Ovary (tissue), 9 donors: ENCODE measurements around the gene DNAH6. TPM values are rescaled to one million over a fixed set of nuclear protein-coding genes. Genes with fewer than 3 reads are reported as not detected.

Experiments used
- DNase-seq, 5 donors: peaks; one replicate each; pipeline ENCODE4 v3.0.0-alpha.2; 2019 to 2020
- H3K27ac ChIP-seq, 2 donors: fragments of 200-600 bp; one replicate each; pipeline versions ENCODE4 v1.5.1 to v1.8.0; 2019 to 2022
- H3K27me3 ChIP-seq: fragments of 200-600 bp; one replicate; pipeline ENCODE4 v1.8.0; 2022
- H3K36me3 ChIP-seq: fragments of 200-600 bp; sonication (generic); one replicate; pipeline ENCODE4 v1.5.1; 2019
- H3K4me1 ChIP-seq: one replicate; pipeline ENCODE4 v1.8.1; 2013; ENCODE audit warnings: mild to moderate bottlenecking, moderate library complexity; ENCODE audit not compliant: insufficient read depth
- H3K4me3 ChIP-seq: fragments of 200-600 bp; sonication (generic); one replicate; pipeline ENCODE4 v1.5.1; 2017
- H3K9me3 ChIP-seq, 2 donors: fragments of 200-600 bp in 1 of 2; sonication (generic) in 1 of 2; one replicate each; pipeline versions ENCODE4 v1.5.1 to v1.8.1; 2013 to 2019; ENCODE audit warnings: mild to moderate bottlenecking in 1 of 2, moderate library complexity in 1 of 2
- EP300 ChIP-seq: sonication (generic); formaldehyde crosslinking; IDR thresholded peaks from one replicate; pipeline ENCODE4 v1.6.1; 2017; ENCODE audit warnings: antibody characterized with exemption
- POLR2A ChIP-seq: fragments of 450-650 bp; IDR thresholded peaks from one replicate; pipeline ENCODE4 v1.6.1; 2017; ENCODE audit warnings: antibody characterized with exemption, mild to moderate bottlenecking, moderate library complexity
- WGBS, 3 donors: extraction: QIAGEN DNeasy Blood & Tissue Kit in 1 of 3; methylation state at CpG; one replicate each; pipeline versions ENCODE4 v1.1.5 to v1.1.7; 2013 to 2017; 5-methylcytosine and 5-hydroxymethylcytosine counted together
- intact Hi-C, 4 donors: fragments of 100-400 bp; cut with DNase I; formaldehyde crosslinking; loops; one replicate each; pipeline versions ENCODE4 v1.11.0 to v1.15.1; 2022 to 2023
- polyA plus RNA-seq, 2 donors: library from polyadenylated mRNA; stranded (reverse); fragments of 200-250 nt in 1 of 2; fragments of 350-450 nt in 1 of 2; fragmentation: Illumina TruSeq in 1 of 2; extraction: RNeasy Lipid Tissue Mini Kit (QIAGEN cat#74804) in 1 of 2; gene quantifications; one replicate each; pipeline ENCODE4 v1.2.3, GENCODE V29; 2013 to 2014
- total RNA-seq, 7 donors: library from RNA; depleted of rRNA in 2 of 7; stranded (reverse); fragments of >200 nt in 2 of 7; fragmentation: NEBNext Ultra II Directional in 3 of 7; extraction: Animal tissue kit (Norgen Biotek cat#: 25700) in 3 of 7; gene quantifications; one replicate each; pipeline versions ENCODE4 v1.1.0 to v1.2.4, GENCODE V29; 2016 to 2023
- TF ChIP-seq, protein P1 (sequence below), 3 donors: fragments of 450-650 bp in 2 of 3; fragments of 200-600 bp in 1 of 3; IDR thresholded peaks; one replicate each; pipeline versions ENCODE4 v1.5.1 to v1.8.0; 2016 to 2022; ENCODE audit warnings: antibody characterized with exemption in 3 of 3, mild to moderate bottlenecking in 1 of 3
- donor health status: DM: no; HTN: no; CAD: no; lungs with moderate emphysema.
- donor health status: DM: no; HTN: no; CAD: no.
- donor health status: Bipolar disorder and iron deficiency.
- donor health status: DM: yes; HTN: yes; CAD: no.
- donor health status: DM: no; HTN: no; CAD: no.
- donor health status: DM: yes; HTN: yes; CAD: no.

Gene DNAH6
- total and polyA plus RNA-seq, 9 donors = 0.42 to 14.0 (median 2.4) TPM

DNA sequence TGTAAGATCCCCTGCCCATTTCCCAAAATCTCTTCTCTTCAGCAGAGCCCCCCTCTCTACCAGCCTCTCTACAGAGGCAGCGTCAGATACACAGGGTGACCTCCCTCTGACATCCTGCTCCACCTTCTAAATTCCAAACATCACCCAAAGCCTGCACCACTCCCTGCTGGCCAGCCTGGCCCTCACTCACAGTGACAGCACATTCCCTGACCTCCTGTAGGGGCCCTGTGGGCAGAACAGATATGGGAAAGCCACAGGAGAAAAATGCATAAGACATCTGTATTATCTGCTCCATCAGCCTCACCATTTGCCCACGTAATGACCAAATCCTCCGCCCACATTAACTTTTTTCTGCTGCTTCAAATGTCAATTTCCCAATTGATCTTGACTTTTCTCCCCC, 324.0 kb downstream of the DNAH6 start:
- H3K9me3 ChIP-seq = no peaks in the 10 kb centered on the region
- H3K27ac ChIP-seq = no peak overlapping the region
- no peaks in the 10 kb centered on the region for H3K27me3 ChIP-seq
- H3K4me1 ChIP-seq = no peaks in the 10 kb centered on the region
- intact Hi-C loops = no loop called here
- TF ChIP-seq POLR2A = no peak
- TF ChIP-seq, protein P1, sequence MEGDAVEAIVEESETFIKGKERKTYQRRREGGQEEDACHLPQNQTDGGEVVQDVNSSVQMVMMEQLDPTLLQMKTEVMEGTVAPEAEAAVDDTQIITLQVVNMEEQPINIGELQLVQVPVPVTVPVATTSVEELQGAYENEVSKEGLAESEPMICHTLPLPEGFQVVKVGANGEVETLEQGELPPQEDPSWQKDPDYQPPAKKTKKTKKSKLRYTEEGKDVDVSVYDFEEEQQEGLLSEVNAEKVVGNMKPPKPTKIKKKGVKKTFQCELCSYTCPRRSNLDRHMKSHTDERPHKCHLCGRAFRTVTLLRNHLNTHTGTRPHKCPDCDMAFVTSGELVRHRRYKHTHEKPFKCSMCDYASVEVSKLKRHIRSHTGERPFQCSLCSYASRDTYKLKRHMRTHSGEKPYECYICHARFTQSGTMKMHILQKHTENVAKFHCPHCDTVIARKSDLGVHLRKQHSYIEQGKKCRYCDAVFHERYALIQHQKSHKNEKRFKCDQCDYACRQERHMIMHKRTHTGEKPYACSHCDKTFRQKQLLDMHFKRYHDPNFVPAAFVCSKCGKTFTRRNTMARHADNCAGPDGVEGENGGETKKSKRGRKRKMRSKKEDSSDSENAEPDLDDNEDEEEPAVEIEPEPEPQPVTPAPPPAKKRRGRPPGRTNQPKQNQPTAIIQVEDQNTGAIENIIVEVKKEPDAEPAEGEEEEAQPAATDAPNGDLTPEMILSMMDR (IDR thresholded peaks at IDR 0.05) = no peak
- no peak for TF ChIP-seq EP300
- no peak overlapping the region for H3K4me3 ChIP-seq
- 66 to 84% (median 81%) methylated on average over 3 of the region's 3 CpGs for WGBS, 3 donors
- no peaks in the 10 kb centered on the region for H3K36me3 ChIP-seq
- DNase-seq = no peak

DNA sequence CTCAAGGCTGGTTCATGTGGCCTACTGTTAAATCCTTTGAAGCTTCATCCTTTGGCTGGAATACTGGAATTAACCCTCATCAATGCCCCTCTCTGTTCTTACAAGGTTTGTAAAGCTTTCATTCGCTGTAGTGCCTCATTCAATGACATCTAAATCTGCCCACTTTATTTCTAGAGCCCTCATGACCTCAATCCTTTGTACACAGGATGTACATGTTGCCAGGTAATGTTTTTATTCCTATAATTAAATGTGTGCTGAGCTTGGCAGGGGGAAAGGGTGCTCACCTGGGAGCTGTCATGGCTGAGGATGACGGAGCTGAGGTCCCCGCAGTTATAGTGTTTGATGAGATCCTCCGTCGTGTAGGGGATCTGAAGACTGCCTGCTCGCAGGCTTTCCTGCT, 325.3 kb downstream of the DNAH6 start:
- Histone ChIP-seq H3K9me3 (no peaks in the 10 kb centered on the region), H3K4me3 (no peak overlapping the region), H3K27ac (no peak overlapping the region), H3K4me1 (no peaks in the 10 kb centered on the region), H3K27me3 (no peaks in the 10 kb centered on the region), H3K36me3 (no peaks in the 10 kb centered on the region)
- no peak for DNase-seq
- TF ChIP-seq, protein P1 (IDR thresholded peaks at IDR 0.05) = no peak
- TF ChIP-seq POLR2A (no peak), EP300 (no peak)
- intact Hi-C loops = no loop called here
- 93 to 95% (median 95%) methylated on average over 6 of the region's 6 CpGs for WGBS, 3 donors

DNA sequence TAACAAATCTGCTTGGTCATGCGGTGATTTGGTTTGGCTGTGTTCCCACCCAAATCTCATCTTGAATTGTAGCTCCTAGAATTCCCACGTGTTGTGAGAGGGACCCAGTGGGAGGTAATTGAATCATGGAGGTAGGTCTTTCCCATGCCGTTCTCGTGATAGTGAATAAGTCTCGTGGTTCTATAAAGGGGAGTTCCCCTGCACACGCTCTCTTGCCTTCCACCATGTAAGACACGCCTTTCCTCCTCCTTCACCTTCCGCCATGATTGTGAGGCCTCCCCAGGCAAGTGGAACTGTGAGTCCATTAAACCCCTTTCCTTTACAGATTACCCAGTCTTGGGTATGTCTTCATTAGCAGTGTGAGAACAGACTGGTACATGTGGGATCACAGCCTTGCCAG, 327.8 kb downstream of the DNAH6 start:
- H3K27me3 ChIP-seq = no peaks in the 10 kb centered on the region
- no peaks in the 10 kb centered on the region for H3K36me3 ChIP-seq
- TF ChIP-seq POLR2A (no peak), EP300 (no peak)
- TF ChIP-seq, protein P1 (IDR thresholded peaks at IDR 0.05) = no peak
- intact Hi-C loops = no loop called here
- H3K27ac ChIP-seq = no peak overlapping the region
- WGBS, 3 donors = 90 to 93% (median 92%) methylated on average over 8 of the region's 8 CpGs
- H3K4me1 ChIP-seq = no peaks in the 10 kb centered on the region
- DNase-seq = no peak
- no peak overlapping the region for H3K4me3 ChIP-seq
- H3K9me3 ChIP-seq = no peaks in the 10 kb centered on the region

DNA sequence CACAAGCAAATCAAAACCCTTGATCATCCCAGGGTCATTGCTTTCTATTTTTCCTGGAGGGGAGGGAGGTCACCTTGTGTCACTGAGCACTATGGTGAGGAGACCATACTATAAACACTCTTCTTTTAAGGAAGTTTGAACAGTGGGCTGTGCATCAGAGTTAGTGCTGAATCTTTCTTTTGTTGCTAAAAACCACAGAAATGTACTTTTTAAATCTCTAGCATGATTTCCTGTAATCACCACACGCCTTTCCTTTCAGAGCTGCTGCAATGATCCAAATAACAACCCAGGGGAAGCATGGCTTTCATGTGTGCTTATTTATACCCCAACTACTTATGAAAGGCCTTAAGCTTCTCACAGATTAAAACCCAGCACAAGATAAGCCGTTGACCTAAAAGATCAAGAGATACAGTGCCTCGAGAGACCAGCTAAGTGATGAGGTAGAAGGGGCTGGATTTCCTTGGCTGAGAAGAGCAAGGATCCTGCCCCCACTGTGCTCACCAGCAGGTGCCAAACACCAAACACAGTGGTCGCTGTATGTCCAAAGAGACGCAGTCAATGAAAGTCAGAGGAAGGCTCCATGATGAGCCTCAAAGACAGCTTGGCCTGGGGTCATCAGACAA, 329.9 kb downstream of the DNAH6 start:
- H3K27me3 ChIP-seq = no peaks in the 10 kb centered on the region
- H3K4me1 ChIP-seq = no peaks in the 10 kb centered on the region
- TF ChIP-seq, protein P1 (IDR thresholded peaks at IDR 0.05) = no peak
- TF ChIP-seq POLR2A (no peak), EP300 (no peak)
- no peaks in the 10 kb centered on the region for H3K9me3 ChIP-seq
- H3K4me3 ChIP-seq = no peak overlapping the region
- DNase-seq = no peak
- H3K27ac ChIP-seq = no peak overlapping the region
- 47 to 65% (median 59%) methylated on average over 5 of the region's 5 CpGs for WGBS, 3 donors
- intact Hi-C loops = no loop called here
- no peaks in the 10 kb centered on the region for H3K36me3 ChIP-seq
